ENCODE measurements around the gene PDCD7.

GRCh38 chr15:65147902-65148301 lies 14.3 kb upstream of the PDCD7 start:
- TF ChIP-seq POLR2A (IDR thresholded peaks at IDR 0.05; ENCODE audit: low read depth, low read length): no peak
- TF ChIP-seq NFE2L2 (IDR thresholded peaks at IDR 0.05; ENCODE audit: low read depth, low read length): no peak
- no peak for TF ChIP-seq CTCF (conservative IDR thresholded peaks at IDR 0.05; ENCODE audit: low read depth, low read length)
- TF ChIP-seq, protein P1, sequence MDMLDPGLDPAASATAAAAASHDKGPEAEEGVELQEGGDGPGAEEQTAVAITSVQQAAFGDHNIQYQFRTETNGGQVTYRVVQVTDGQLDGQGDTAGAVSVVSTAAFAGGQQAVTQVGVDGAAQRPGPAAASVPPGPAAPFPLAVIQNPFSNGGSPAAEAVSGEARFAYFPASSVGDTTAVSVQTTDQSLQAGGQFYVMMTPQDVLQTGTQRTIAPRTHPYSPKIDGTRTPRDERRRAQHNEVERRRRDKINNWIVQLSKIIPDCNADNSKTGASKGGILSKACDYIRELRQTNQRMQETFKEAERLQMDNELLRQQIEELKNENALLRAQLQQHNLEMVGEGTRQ (IDR thresholded peaks at IDR 0.05; ENCODE audit: low read depth, low read length): no peak
- no peak for TF ChIP-seq FOS (IDR thresholded peaks at IDR 0.05; ENCODE audit: low read depth, low read length)
- no peak for TF ChIP-seq RAD21 (IDR thresholded peaks at IDR 0.05; ENCODE audit: low read length)
- no peak for TF ChIP-seq MXI1 (IDR thresholded peaks at IDR 0.05; ENCODE audit: borderline replicate concordance, low read depth, low read length)
- TF ChIP-seq RCOR1 (IDR thresholded peaks at IDR 0.05; ENCODE audit: insufficient replicate concordance, low read length): no peak
- no peak for TF ChIP-seq SMC3 (IDR thresholded peaks at IDR 0.05; ENCODE audit: low read depth, low read length)
- no peak for TF ChIP-seq CEBPB (IDR thresholded peaks at IDR 0.05; ENCODE audit: low read depth, low read length)
- no peak for TF ChIP-seq BHLHE40 (IDR thresholded peaks at IDR 0.05; ENCODE audit: low read depth, low read length)
- no peak for TF ChIP-seq MAZ (IDR thresholded peaks at IDR 0.05; ENCODE audit: borderline replicate concordance, low read depth, low read length)
- TF ChIP-seq RFX5 (IDR thresholded peaks at IDR 0.05; ENCODE audit: low read depth, low read length): no peak
